KOPT-K1 (cell line): ENCODE data around the gene CNPY3.
"Not testable (repeated sequence)": the region's sequence is repeated elsewhere in the genome, so short reads cannot be mapped to it uniquely, and the experiment has no call there.

Source experiments
- H3K27ac ChIP-seq: fragments of 200-600 bp; sonication (generic); 2 replicates; pipeline ENCODE4 v1.5.1; 2016; ENCODE audit warnings: antibody characterized with exemption, mild to moderate bottlenecking, low read depth, low read length; ENCODE audit not compliant: poor library complexity, severe bottlenecking
- H3K36me3 ChIP-seq: fragments of 200-600 bp; sonication (generic); 2 replicates; pipeline ENCODE4 v1.5.1; 2017; ENCODE audit warnings: antibody characterized with exemption, mild to moderate bottlenecking, low read length, moderate library complexity; ENCODE audit not compliant: insufficient read depth
- H3K9me3 ChIP-seq: fragments of 200-600 bp; sonication (generic); 2 replicates; pipeline ENCODE4 v1.5.1; 2017; ENCODE audit warnings: antibody characterized with exemption, low read length, mild to moderate bottlenecking; ENCODE audit not compliant: insufficient read depth, poor library complexity, severe bottlenecking

The CNPY3 gene

GRCh38 chr6:42928986-42929820, at the start of gene CNPY3:
TSS of gene CNPY3 (plus strand) at chr6:42929480. CDS start at chr6:42929571, 91 bp downstream.
- H3K36me3 ChIP-seq, result peaks cover 26% of the 10 kb centered on the region
- no peaks in the 10 kb centered on the region for H3K9me3 ChIP-seq
- peak within 1 kb of the TSS; percentile 92 for H3K27ac ChIP-seq

- Histone ChIP-seq H3K36me3 (peaks cover 40% of the 10 kb centered on the region), H3K27ac (peak overlapping the region; percentile 89)
- H3K9me3 ChIP-seq, result not testable (repeated sequence)
Measured at GRCh38 chr6:42880240-42880817, 49.0 kb upstream of the CNPY3 start.

GRCh38 chr6:42880871-42881270, 48.4 kb upstream of the CNPY3 start:
- H3K9me3 ChIP-seq, result not testable (repeated sequence)
- H3K36me3 ChIP-seq, result peaks cover 46% of the 10 kb centered on the region
- peak overlapping the region; percentile 89 for H3K27ac ChIP-seq

- Histone ChIP-seq H3K9me3 (no peaks in the 10 kb centered on the region), H3K36me3 (peaks cover 66% of the 10 kb centered on the region), H3K27ac (no peak overlapping the region)
Measured at GRCh38 chr6:42885702-42886101, 43.6 kb upstream of the CNPY3 start.

GRCh38 chr6:42888201-42888600, 41.1 kb upstream of the CNPY3 start:
- H3K36me3 ChIP-seq, result peaks cover 47% of the 10 kb centered on the region
- not testable (repeated sequence) for H3K9me3 ChIP-seq, H3K27ac ChIP-seq

GRCh38 chr6:42889815-42890214, 39.5 kb upstream of the CNPY3 start:
- Histone ChIP-seq H3K9me3 (no peaks in the 10 kb centered on the region), H3K36me3 (peaks cover 31% of the 10 kb centered on the region), H3K27ac (peak overlapping the region; percentile 88)

GRCh38 chr6:42890311-42891198, 38.7 kb upstream of the CNPY3 start:
- H3K9me3 ChIP-seq, result no peaks in the 10 kb centered on the region
- H3K36me3 ChIP-seq, result peaks cover 24% of the 10 kb centered on the region
- peak overlapping the region; percentile 88 for H3K27ac ChIP-seq

GRCh38 chr6:42891199-42891722, 38.0 kb upstream of the CNPY3 start:
- Histone ChIP-seq H3K9me3 (no peaks in the 10 kb centered on the region), H3K27ac (peak overlapping the region; percentile 88), H3K36me3 (peaks cover 17% of the 10 kb centered on the region)

- not testable (repeated sequence) for H3K27ac ChIP-seq, H3K36me3 ChIP-seq, H3K9me3 ChIP-seq
Measured at GRCh38 chr6:42894041-42894828, 35.0 kb upstream of the CNPY3 start.

- H3K9me3 ChIP-seq, result no peaks in the 10 kb centered on the region
- no peak overlapping the region for H3K27ac ChIP-seq
- H3K36me3 ChIP-seq, result no peaks in the 10 kb centered on the region
Measured at GRCh38 chr6:42896178-42896719, 33.0 kb upstream of the CNPY3 start.

GRCh38 chr6:42898891-42899361, 30.4 kb upstream of the CNPY3 start:
- H3K9me3 ChIP-seq, result no peaks in the 10 kb centered on the region
- H3K36me3 ChIP-seq, result no peaks in the 10 kb centered on the region
- no peak overlapping the region for H3K27ac ChIP-seq

GRCh38 chr6:42899871-42900270, 29.4 kb upstream of the CNPY3 start:
- no peaks in the 10 kb centered on the region for H3K36me3 ChIP-seq
- no peaks in the 10 kb centered on the region for H3K9me3 ChIP-seq
- H3K27ac ChIP-seq, result no peak overlapping the region

- H3K9me3 ChIP-seq, result no peaks in the 10 kb centered on the region
- peak overlapping the region; percentile 78 for H3K27ac ChIP-seq
- H3K36me3 ChIP-seq, result no peaks in the 10 kb centered on the region
Measured at GRCh38 chr6:42901538-42901957, 27.7 kb upstream of the CNPY3 start.
